Activated T-cell treated with anti-CD3 and anti-CD28 coated beads, Interleukin-2, amount 50 U/mL, for 24 hours (primary cell): ENCODE results near the gene UNC13B.
"Not testable (repeated sequence)": the region's sequence is repeated elsewhere in the genome, so short reads cannot be mapped to it uniquely, and the experiment has no call there.

Source experiments
- DNase-seq: peaks from one replicate; pipeline ENCODE4 v3.0.0-alpha.2; 2020
- H3K27ac Mint-ChIP-seq: 2 replicates; pipeline ENCODE4 v1.8.0; 2020; ENCODE audit warnings: mild to moderate bottlenecking, mixed read lengths
- H3K27me3 Mint-ChIP-seq: 2 replicates; pipeline ENCODE4 v1.8.0; 2020; ENCODE audit warnings: mixed read lengths
- H3K36me3 Mint-ChIP-seq: 2 replicates; pipeline ENCODE4 v1.8.0; 2020; ENCODE audit warnings: low read depth, mixed read lengths
- H3K4me1 Mint-ChIP-seq: 2 replicates; pipeline ENCODE4 v1.8.0; 2020; ENCODE audit warnings: low read depth, mixed read lengths
- H3K4me3 Mint-ChIP-seq: 2 replicates; pipeline ENCODE4 v1.8.0; 2020; ENCODE audit warnings: mild to moderate bottlenecking, moderate library complexity, mixed read lengths
- H3K9me3 Mint-ChIP-seq: 2 replicates; pipeline ENCODE4 v1.8.0; 2020; ENCODE audit warnings: mixed read lengths

Gene UNC13B

DNA sequence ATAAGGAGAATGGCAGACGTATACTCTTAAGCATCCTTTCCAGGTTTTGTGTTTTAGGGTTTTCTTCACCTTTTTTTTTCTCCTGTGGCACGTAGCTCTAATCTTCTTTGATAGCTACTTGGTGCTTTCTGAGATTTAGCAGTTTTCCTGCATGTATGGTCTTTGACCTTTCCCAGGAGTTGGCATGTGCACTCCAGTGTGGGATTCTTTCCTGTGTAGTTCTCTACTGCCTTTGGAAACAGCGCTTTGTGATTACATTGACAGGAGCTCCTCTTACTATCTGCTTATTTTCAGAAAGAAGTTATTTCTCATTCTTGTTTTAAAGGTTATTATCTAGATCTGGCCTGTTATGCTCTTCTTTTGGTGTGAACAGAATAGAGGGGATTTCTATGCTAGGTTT is 65.5 kb downstream of the UNC13B start:
- Mint-ChIP-seq H3K36me3 (no peaks in the 10 kb centered on the region), H3K27me3 (peaks cover 10% of the 10 kb centered on the region), H3K9me3 (peaks cover 3% of the 10 kb centered on the region), H3K27ac (no peak overlapping the region), H3K4me1 (no peaks in the 10 kb centered on the region), H3K4me3 (no peak overlapping the region)
- DNase-seq = no peak

DNA sequence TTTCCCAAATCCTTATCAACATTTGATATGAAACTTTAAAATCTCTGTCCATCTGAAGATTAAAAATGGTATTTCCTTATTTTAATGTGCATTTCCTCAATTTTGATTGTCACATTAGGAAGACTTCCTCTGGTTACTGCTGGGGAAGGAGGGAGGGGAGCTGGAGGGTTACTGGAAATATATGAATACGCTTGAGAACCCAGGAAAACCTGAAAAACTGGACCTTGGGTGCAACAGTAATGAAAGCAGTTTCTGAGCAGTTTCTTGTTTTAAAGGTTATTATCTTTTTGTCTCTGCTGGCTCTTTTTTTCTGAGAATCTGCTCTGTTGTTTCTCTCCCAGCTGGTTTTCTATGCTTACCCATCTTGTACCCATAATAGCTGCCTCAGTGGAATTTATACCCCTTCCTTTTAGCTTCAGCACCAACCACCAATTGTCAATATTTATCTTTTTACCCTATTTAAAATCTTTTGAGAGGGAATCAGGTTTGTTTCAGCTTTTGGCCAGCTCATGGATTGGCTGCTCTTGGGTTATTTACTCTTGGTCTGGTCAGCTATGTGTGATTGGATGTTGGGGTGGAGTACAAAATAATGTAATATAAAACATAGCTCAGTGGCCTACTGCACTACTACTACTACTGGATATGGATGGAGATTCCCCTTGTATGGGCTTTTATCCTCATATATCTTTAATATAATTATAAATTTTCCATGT is 67.4 kb downstream of the UNC13B start:
- DNase-seq = no peak
- Mint-ChIP-seq H3K36me3 (no peaks in the 10 kb centered on the region), H3K27me3 (peaks cover 10% of the 10 kb centered on the region), H3K4me1 (no peaks in the 10 kb centered on the region), H3K4me3 (no peak overlapping the region), H3K27ac (no peak overlapping the region), H3K9me3 (no peaks in the 10 kb centered on the region)

DNA sequence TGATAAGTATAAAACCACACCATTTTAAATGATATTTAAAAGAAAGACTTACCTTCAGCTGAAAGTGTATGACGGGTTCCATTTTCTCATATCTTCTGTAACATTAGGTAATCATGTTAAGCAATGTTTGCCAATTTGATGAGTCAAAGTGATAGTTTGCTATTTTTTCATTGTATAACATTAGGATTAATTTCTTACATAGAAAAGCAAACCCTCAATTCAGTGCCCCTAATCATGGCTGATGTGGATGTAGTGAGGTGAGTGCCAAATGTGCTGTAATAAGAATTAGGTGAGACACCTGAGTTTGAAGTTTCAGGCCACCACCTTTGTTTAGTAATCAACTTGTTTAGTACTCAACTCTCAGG is 68.0 kb downstream of the UNC13B start:
- Mint-ChIP-seq H3K36me3 (no peaks in the 10 kb centered on the region), H3K4me1 (no peaks in the 10 kb centered on the region), H3K4me3 (no peak overlapping the region), H3K9me3 (no peaks in the 10 kb centered on the region), H3K27ac (no peak overlapping the region), H3K27me3 (peaks cover 10% of the 10 kb centered on the region)
- no peak for DNase-seq

DNA sequence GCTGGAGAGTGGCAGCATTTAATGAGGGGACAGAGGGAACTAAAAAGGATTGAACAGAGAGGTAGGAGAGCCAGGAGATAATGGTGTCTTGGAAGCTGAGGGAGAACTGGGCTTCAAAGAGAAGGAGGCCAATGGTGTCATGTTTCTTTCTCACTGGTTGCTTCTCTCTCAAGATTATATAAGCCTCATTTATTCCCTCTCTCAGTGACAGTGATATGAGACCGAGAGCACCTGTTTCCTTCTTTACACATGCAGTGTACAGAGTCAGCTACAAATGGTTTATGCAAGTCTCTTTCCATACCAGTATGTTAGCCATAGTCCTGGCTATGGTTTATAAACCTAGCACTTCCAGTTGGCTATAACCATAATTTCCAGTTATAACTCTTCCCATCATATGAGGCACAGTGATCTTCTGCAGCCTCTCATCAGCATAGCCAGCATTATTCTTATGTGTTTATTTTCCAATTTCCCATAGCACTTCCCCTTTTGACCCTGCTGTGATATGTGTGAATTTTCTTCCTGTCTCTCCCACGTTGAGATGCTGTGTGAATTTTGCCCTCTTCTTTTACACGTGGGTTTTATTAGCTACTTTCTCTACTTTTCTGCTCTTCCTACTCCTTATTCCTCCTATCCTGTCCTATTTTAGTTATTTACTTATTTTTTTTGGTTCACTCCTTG is 71.2 kb downstream of the UNC13B start:
- H3K36me3 Mint-ChIP-seq = no peaks in the 10 kb centered on the region
- no peaks in the 10 kb centered on the region for H3K9me3 Mint-ChIP-seq
- no peak for DNase-seq
- H3K4me1 Mint-ChIP-seq = no peaks in the 10 kb centered on the region
- H3K27ac Mint-ChIP-seq = no peak overlapping the region
- H3K4me3 Mint-ChIP-seq = no peak overlapping the region
- peaks cover 14% of the 10 kb centered on the region for H3K27me3 Mint-ChIP-seq

DNA sequence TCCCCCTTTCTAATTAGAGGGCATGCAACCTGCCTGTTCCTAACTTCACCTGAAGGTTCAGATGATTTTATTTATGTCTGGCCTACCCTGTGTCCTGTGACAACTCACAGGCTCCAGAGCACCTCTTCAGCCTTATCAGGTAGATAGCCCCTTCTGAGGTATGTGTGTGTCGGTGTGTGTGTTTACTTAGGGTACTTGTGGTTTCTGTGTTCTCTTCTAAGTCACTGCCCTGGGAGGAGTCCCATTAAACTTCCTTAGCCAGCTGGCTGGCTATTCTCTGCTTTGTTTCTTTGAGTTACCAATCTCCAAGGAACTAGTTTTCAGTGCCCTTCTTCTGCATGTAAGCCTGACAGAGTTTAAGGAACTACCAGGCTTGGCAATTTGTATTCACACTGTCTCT is 74.9 kb downstream of the UNC13B start:
- H3K4me3 Mint-ChIP-seq = no peak overlapping the region
- peaks cover 20% of the 10 kb centered on the region for H3K27me3 Mint-ChIP-seq
- H3K9me3 Mint-ChIP-seq = peaks cover 2% of the 10 kb centered on the region
- DNase-seq = no peak
- H3K4me1 Mint-ChIP-seq = no peaks in the 10 kb centered on the region
- no peaks in the 10 kb centered on the region for H3K36me3 Mint-ChIP-seq
- no peak overlapping the region for H3K27ac Mint-ChIP-seq

DNA sequence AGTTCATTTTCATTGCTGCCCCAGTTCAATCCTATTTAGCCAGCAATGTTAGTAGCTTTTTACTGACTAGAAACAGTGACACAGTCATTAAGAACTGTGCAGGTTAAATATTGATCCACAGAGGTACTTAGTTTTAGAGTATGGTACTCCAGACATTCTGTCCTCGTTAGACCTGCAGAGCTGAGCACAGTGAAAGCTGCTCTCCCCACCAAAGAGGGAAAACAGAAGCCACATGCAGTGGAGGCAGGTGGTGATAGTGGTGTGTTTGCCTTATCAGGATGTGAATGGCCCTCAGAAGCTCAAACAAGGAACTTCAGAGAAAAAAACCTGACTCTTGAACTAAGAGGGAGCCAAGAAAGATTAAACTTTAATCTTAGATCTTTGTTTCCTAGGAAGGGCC is 75.5 kb downstream of the UNC13B start:
- H3K27ac Mint-ChIP-seq = no peak overlapping the region
- no peak overlapping the region for H3K4me3 Mint-ChIP-seq
- DNase-seq = no peak
- peaks cover 24% of the 10 kb centered on the region for H3K27me3 Mint-ChIP-seq
- H3K4me1 Mint-ChIP-seq = no peaks in the 10 kb centered on the region
- H3K9me3 Mint-ChIP-seq = peaks cover 2% of the 10 kb centered on the region
- no peaks in the 10 kb centered on the region for H3K36me3 Mint-ChIP-seq

DNA sequence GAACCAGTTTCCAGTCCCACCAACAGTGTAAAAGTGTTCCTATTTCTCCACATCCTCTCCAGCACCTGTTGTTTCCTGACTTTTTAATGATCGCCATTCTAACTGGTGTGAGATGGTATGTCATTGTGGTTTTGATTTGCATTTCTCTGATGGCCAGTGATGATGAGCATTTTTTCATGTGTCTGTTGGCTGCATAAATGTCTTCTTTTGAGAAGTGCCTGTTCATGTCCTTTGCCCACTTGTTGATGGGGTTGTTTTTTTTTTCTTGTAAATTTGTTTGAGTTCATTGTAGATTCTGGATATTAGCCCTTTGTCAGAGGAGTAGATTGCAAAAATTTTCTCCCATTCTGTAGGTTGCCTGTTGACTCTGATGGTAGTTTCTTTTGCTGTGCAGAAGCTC is 84.1 kb downstream of the UNC13B start:
- H3K27me3 Mint-ChIP-seq = peaks cover 34% of the 10 kb centered on the region
- not testable (repeated sequence) for DNase-seq, H3K27ac Mint-ChIP-seq, H3K36me3 Mint-ChIP-seq, H3K4me3 Mint-ChIP-seq, H3K4me1 Mint-ChIP-seq, H3K9me3 Mint-ChIP-seq

DNA sequence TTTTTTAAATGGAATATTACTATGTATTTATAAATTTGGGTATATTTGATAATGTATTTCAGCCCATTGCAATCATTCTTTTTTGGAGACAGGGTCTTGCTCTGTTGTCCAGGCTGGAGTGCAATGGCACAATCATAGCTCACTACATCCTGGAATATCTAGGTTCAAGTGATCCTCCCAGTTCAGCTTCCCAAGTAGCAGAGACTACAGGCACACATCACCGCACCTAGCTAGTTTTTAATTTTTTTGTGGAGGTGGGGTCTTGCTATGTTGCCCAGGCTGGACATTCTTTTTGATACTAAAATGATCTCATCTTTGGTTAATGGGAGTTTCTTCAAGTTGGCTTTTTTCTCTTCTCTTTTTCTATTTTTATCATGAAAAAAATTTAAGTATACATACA is 91.3 kb downstream of the UNC13B start:
- Mint-ChIP-seq H3K4me3 (no peak overlapping the region), H3K27me3 (peaks cover 15% of the 10 kb centered on the region), H3K4me1 (no peaks in the 10 kb centered on the region), H3K9me3 (no peaks in the 10 kb centered on the region), H3K36me3 (no peaks in the 10 kb centered on the region), H3K27ac (no peak overlapping the region)
- DNase-seq = no peak

DNA sequence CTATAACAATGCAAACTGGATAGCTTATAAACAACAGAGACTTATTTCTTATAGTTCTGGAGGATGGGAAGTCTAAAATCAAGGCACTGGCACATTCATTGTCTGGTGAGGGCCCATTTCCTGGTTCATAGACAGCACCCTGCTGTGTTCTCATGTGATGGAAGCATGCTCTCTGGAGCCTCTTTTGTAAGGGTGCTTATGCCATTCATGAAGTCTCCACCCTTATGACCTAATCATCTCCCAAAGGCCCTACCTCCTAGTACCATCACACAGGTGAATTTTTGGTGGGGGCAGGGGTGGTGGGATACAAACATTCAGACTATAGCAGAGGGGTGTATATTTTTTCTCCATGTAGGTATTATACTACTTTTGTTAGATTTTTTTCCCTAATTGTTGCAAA is 92.4 kb downstream of the UNC13B start:
- H3K27ac Mint-ChIP-seq = no peak overlapping the region
- H3K27me3 Mint-ChIP-seq = peaks cover 8% of the 10 kb centered on the region
- no peaks in the 10 kb centered on the region for H3K4me1 Mint-ChIP-seq
- no peaks in the 10 kb centered on the region for H3K9me3 Mint-ChIP-seq
- H3K36me3 Mint-ChIP-seq = no peaks in the 10 kb centered on the region
- H3K4me3 Mint-ChIP-seq = no peak overlapping the region
- DNase-seq = no peak

DNA sequence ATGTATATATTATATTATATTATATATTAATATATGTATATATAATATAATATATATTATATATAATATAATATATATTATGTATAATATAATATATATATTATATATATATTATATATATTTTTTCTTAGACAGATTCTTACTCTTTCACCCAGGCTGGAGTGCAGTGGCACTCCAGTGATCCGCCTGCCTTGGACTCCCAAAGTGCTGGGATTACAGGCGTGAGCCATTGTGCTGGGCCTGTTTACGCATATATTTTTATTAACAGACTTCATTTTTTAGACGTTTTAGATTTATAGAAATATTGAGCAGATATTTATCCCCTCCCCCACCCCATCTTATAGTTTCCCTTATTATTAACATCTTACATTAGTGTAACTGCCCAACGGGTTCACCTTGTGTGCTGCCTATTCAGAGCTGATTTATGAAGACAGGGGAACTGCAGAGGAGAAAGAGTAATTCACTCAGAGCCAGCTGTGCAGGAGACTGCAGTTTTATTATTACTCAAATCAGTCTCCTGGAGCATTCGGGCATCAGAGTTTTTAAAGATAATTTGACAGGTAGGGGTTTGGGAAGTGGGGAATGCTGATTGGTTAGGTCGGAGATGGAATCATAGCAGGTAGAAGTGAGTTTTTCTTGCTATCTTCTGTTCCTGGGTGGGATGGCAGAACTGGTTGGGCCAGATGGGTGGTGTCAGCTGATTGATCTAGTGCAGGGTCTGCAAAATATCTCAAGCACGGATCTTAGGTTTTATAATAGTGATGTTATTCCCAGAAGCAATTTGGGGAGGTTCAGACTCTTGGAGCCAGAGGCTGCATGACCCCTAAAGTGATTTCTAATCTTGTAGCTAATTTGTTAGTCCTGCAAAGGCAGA is 93.4 kb downstream of the UNC13B start:
- Mint-ChIP-seq H3K9me3 (no peaks in the 10 kb centered on the region), H3K27ac (no peak overlapping the region), H3K4me3 (no peak overlapping the region), H3K4me1 (no peaks in the 10 kb centered on the region), H3K27me3 (peaks cover 7% of the 10 kb centered on the region), H3K36me3 (no peaks in the 10 kb centered on the region)
- no peak for DNase-seq

DNA sequence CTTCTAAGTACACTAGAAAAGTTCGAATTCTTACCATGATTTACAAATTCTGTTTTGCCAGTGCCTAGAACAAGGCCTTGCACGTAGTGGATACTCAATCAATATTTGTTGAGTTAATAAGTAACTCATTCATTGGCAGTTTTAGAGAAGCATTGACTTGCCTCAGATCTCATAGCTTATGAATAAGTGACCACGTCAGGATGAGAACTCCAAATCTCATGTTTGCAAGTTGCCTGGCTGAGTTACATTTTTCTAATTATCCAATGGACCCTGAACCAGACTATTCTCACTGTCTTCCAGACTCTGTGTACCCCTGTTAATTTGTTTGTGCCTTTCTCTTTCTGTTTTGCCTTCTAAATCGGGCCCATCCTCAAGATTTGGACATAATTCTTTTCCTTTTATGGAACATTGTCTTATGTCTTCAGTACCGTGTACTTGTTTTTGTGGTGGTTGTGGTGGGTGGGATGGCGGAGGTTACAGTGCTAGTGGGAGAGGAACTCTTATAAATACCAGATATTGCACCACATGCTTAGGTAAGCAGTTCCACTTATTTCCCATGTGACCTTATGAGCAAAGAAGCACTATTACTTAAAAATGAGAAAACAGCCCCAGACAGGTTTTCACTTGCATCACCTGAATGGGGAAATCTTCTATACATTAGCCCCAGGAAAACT is 96.3 kb downstream of the UNC13B start:
- DNase-seq = no peak
- no peaks in the 10 kb centered on the region for H3K4me1 Mint-ChIP-seq
- H3K36me3 Mint-ChIP-seq = no peaks in the 10 kb centered on the region
- H3K4me3 Mint-ChIP-seq = no peak overlapping the region
- no peak overlapping the region for H3K27ac Mint-ChIP-seq
- peaks cover 4% of the 10 kb centered on the region for H3K27me3 Mint-ChIP-seq
- H3K9me3 Mint-ChIP-seq = no peaks in the 10 kb centered on the region

DNA sequence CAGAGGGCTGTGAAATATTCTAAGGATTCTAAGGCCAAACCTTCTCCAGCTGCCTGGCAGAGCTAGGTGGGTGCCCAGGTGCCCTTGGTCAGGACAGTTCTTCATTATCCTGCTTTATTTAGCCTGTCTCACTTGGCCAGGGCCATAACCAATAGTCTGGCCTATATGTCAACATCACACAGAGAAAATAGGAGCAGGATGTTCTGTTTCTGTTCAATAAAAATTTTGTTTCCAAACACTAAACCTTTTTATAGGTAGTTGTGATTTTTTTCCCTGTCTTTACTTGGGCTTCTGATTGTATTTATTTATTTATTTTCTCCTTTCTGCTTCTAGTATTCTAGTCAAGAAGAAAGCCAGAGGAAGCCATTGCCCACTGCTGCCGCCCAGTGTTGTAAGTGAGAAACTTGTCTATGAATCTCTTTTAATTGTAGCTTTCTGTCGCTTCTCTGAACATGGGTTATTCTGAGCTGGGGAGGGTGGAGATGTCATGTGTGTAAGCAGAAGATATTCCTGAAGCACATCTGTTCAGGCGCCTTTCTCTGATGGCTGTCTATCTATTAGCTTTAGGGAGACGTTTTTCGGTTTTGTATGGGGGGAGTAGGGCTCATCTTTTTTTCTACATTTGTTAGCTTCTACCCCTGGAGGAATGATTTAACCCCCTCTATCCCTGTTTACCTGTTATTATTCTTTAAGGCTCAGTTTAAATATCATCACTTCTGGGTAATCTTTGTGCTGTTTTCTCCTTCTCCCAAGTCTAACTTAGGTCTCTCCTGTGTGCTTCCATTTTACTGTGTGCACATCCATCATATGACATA is 97.1 kb downstream of the UNC13B start:
- no peaks in the 10 kb centered on the region for H3K36me3 Mint-ChIP-seq
- no peak overlapping the region for H3K4me3 Mint-ChIP-seq
- peaks cover 4% of the 10 kb centered on the region for H3K27me3 Mint-ChIP-seq
- no peak overlapping the region for H3K27ac Mint-ChIP-seq
- no peaks in the 10 kb centered on the region for H3K9me3 Mint-ChIP-seq
- peak; percentile 54 for DNase-seq
- H3K4me1 Mint-ChIP-seq = no peaks in the 10 kb centered on the region

DNA sequence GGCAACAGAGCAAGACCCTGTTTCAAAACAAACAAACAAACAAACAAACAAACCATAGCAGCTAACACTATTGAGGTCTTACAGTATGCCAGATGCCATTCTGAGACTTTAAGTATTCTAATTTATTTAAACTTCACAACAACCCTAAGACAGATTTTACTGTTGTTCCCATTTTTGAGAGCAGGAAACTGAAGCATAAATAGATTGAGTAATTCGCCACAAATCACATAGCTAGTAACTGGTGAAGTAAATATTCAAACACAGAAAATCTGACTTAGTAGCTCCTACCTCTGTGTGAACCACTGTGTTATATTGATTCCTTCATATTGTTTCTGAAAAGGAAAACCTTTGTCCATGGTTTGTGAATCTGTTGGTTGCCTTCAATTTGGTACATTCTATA is 98.4 kb downstream of the UNC13B start:
- Mint-ChIP-seq H3K9me3 (no peaks in the 10 kb centered on the region), H3K4me3 (no peak overlapping the region), H3K4me1 (no peaks in the 10 kb centered on the region), H3K27me3 (peaks cover 14% of the 10 kb centered on the region), H3K36me3 (no peaks in the 10 kb centered on the region), H3K27ac (no peak overlapping the region)
- DNase-seq = no peak

DNA sequence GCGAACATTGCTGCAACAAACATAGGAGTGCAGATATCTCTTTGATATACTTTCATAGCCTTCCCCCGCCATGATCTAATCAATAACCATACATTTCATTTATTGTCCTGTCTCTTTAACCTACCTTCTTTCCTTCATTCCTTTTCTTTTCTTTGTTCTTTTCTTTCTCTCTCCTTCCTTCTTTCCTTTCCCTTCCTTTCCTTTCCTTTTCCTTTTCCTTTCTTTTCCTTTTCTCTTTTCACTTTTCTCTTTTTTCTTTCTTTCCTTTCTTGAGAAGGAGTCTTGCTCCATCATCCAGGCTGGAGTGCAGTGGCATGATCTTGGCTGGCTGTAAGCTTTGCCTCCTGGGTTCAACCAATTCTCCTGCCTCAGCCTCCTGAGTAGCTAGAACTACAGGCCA is 100.3 kb downstream of the UNC13B start:
- no peak overlapping the region for H3K27ac Mint-ChIP-seq
- H3K36me3 Mint-ChIP-seq = no peaks in the 10 kb centered on the region
- no peak overlapping the region for H3K4me3 Mint-ChIP-seq
- H3K9me3 Mint-ChIP-seq = no peaks in the 10 kb centered on the region
- DNase-seq = no peak
- no peaks in the 10 kb centered on the region for H3K4me1 Mint-ChIP-seq
- H3K27me3 Mint-ChIP-seq = peaks cover 26% of the 10 kb centered on the region
